Measurements from ENCODE around the gene ALKBH4.

GRCh38 chr7:102410918-102411317 lies 53.7 kb downstream of the ALKBH4 start:
- no peak for TF ChIP-seq CHD2 (IDR thresholded peaks at IDR 0.05; ENCODE audit: borderline replicate concordance, low read depth, low read length)
- TF ChIP-seq PML (IDR thresholded peaks at IDR 0.05; ENCODE audit: low read length) = no peak
- TF ChIP-seq SIX5 (IDR thresholded peaks at IDR 0.05; ENCODE audit: low read depth, low read length, severe bottlenecking) = no peak
- no peak for TF ChIP-seq MLLT1 (IDR thresholded peaks at IDR 0.05)
- no peak for TF ChIP-seq ZZZ3 (IDR thresholded peaks at IDR 0.05; ENCODE audit: control insufficient read depth, insufficient read length, low read depth)
- no peak for TF ChIP-seq ATF3 (IDR thresholded peaks at IDR 0.05; ENCODE audit: borderline replicate concordance, extremely low read depth, low read depth, low read length)
- TF ChIP-seq CHD1 (IDR thresholded peaks at IDR 0.05; ENCODE audit: low read depth, low read length) = no peak
- TF ChIP-seq RBBP5 (conservative IDR thresholded peaks at IDR 0.05) = no peak
- TF ChIP-seq JUND (IDR thresholded peaks at IDR 0.05; ENCODE audit: low read depth, low read length) = no peak

Data from GM12878 (cell line).